Measurements from ENCODE around the gene MYL5. TPM values are rescaled to one million over a fixed set of nuclear protein-coding genes. Genes with fewer than 3 reads are reported as not detected.

Gene MYL5
- total RNA-seq, 1 donor = 9.1 TPM

GRCh38 chr4:628311-628741, 46.0 kb upstream of the MYL5 start:
- no peak for DNase-seq (ENCODE audit: low read depth)
- no peak for TF ChIP-seq CTCF (IDR thresholded peaks at IDR 0.05; ENCODE audit: insufficient read depth, low read depth, low read length)
- no peak overlapping the region for H3K4me3 ChIP-seq (ENCODE audit: low read depth, low read length)

GRCh38 chr4:628821-629635, 45.3 kb upstream of the MYL5 start:
- TF ChIP-seq CTCF (IDR thresholded peaks at IDR 0.05; ENCODE audit: insufficient read depth, low read depth, low read length) = no peak
- no peak overlapping the region for H3K4me3 ChIP-seq (ENCODE audit: low read depth, low read length)
- DNase-seq (ENCODE audit: low read depth) = no peak

GRCh38 chr4:629636-629914, 44.8 kb upstream of the MYL5 start:
- no peak overlapping the region for H3K4me3 ChIP-seq (ENCODE audit: low read depth, low read length)
- no peak for TF ChIP-seq CTCF (IDR thresholded peaks at IDR 0.05; ENCODE audit: insufficient read depth, low read depth, low read length)
- no peak for DNase-seq (ENCODE audit: low read depth)

- no peak for DNase-seq (ENCODE audit: low read depth)
- H3K4me3 ChIP-seq (ENCODE audit: low read depth, low read length) = no peak overlapping the region
- no peak for TF ChIP-seq CTCF (IDR thresholded peaks at IDR 0.05; ENCODE audit: insufficient read depth, low read depth, low read length)
Measured at GRCh38 chr4:629915-630641, 44.3 kb upstream of the MYL5 start.

GRCh38 chr4:630656-631055, 43.7 kb upstream of the MYL5 start:
- H3K4me3 ChIP-seq (ENCODE audit: low read depth, low read length) = no peak overlapping the region
- TF ChIP-seq CTCF (IDR thresholded peaks at IDR 0.05; ENCODE audit: insufficient read depth, low read depth, low read length) = no peak
- DNase-seq (ENCODE audit: low read depth) = no peak

GRCh38 chr4:632196-632790, 42.0 kb upstream of the MYL5 start:
- DNase-seq (ENCODE audit: low read depth) = no peak
- TF ChIP-seq CTCF (IDR thresholded peaks at IDR 0.05; ENCODE audit: insufficient read depth, low read depth, low read length) = no peak
- H3K4me3 ChIP-seq (ENCODE audit: low read depth, low read length) = no peak overlapping the region

Data from fibroblast of villous mesenchyme (primary cell).